ENCODE results near the gene GUK1.

DNA sequence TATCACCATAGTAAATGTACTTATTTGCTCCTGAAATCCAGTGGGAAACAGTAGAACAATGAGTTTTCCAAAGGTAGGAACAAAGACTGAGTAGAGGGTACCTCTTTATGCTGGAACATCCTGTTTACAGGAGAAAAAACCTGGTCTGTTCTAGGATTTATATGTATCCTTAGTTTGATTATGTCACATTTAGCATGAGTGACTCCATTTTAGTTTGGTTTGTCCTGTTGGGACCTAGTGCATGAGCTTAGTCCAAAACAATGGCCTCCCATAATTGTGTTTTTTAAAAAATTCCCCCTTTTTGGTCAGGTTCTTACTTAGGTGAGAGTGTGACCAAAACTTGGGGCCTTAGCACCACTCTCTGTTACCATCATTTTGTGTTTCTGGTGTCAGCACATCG lies 27.5 kb upstream of the GUK1 start:
- TF ChIP-seq ZNF274 (IDR thresholded peaks at IDR 0.05; ENCODE audit: low read depth, low read length): no peak
- TF ChIP-seq SUZ12 (IDR thresholded peaks at IDR 0.05; ENCODE audit: extremely low read depth, insufficient read depth, insufficient read length): no peak
